ENCODE data around the gene CXCL16. TPM values are rescaled to one million over a fixed set of nuclear protein-coding genes. Genes with fewer than 3 reads are reported as not detected.

Gene CXCL16
- total and polyA plus RNA-seq, 2 of the 13 experiments (the other 11 are each of a cell fraction or from before 2014, with no cell fraction given): 9.4 to 101 TPM

DNA sequence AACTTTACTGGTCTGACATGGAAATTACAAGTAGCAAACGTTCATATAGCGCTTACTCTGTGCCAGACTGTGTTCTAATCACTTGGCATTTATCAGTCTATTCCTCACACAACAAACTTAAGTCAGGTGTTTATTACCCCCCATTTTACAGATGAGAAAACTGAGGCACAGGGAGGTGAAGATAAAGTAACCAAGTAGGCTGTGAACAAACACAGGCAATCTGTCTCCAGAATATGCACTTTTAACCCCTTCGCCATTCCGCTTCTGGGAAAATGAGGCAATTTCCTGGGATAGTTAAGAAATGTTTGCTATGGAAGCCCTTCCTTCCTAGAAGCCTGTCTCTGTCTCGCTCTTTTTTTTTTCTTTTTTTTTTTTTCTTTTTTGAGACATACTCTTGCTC, 12.2 kb upstream of the CXCL16 start (continued):
- TF ChIP-seq, protein P1, sequence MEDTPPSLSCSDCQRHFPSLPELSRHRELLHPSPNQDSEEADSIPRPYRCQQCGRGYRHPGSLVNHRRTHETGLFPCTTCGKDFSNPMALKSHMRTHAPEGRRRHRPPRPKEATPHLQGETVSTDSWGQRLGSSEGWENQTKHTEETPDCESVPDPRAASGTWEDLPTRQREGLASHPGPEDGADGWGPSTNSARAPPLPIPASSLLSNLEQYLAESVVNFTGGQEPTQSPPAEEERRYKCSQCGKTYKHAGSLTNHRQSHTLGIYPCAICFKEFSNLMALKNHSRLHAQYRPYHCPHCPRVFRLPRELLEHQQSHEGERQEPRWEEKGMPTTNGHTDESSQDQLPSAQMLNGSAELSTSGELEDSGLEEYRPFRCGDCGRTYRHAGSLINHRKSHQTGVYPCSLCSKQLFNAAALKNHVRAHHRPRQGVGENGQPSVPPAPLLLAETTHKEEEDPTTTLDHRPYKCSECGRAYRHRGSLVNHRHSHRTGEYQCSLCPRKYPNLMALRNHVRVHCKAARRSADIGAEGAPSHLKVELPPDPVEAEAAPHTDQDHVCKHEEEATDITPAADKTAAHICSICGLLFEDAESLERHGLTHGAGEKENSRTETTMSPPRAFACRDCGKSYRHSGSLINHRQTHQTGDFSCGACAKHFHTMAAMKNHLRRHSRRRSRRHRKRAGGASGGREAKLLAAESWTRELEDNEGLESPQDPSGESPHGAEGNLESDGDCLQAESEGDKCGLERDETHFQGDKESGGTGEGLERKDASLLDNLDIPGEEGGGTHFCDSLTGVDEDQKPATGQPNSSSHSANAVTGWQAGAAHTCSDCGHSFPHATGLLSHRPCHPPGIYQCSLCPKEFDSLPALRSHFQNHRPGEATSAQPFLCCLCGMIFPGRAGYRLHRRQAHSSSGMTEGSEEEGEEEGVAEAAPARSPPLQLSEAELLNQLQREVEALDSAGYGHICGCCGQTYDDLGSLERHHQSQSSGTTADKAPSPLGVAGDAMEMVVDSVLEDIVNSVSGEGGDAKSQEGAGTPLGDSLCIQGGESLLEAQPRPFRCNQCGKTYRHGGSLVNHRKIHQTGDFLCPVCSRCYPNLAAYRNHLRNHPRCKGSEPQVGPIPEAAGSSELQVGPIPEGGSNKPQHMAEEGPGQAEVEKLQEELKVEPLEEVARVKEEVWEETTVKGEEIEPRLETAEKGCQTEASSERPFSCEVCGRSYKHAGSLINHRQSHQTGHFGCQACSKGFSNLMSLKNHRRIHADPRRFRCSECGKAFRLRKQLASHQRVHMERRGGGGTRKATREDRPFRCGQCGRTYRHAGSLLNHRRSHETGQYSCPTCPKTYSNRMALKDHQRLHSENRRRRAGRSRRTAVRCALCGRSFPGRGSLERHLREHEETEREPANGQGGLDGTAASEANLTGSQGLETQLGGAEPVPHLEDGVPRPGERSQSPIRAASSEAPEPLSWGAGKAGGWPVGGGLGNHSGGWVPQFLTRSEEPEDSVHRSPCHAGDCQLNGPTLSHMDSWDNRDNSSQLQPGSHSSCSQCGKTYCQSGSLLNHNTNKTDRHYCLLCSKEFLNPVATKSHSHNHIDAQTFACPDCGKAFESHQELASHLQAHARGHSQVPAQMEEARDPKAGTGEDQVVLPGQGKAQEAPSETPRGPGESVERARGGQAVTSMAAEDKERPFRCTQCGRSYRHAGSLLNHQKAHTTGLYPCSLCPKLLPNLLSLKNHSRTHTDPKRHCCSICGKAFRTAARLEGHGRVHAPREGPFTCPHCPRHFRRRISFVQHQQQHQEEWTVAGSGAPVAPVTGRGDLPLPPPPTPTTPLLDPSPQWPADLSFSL (CRISPR knock-in tag; IDR thresholded peaks at IDR 0.05): no peak
- no peak for TF ChIP-seq YY1 (IDR thresholded peaks at IDR 0.05; ENCODE audit: insufficient read depth, insufficient replicate concordance, low read depth, low read length)
- TF ChIP-seq SP2 (CRISPR knock-in tag; IDR thresholded peaks at IDR 0.05): no peak
- TF ChIP-seq ZNF224 (CRISPR knock-in tag; IDR thresholded peaks at IDR 0.05): no peak
- TF ChIP-seq, protein P2, sequence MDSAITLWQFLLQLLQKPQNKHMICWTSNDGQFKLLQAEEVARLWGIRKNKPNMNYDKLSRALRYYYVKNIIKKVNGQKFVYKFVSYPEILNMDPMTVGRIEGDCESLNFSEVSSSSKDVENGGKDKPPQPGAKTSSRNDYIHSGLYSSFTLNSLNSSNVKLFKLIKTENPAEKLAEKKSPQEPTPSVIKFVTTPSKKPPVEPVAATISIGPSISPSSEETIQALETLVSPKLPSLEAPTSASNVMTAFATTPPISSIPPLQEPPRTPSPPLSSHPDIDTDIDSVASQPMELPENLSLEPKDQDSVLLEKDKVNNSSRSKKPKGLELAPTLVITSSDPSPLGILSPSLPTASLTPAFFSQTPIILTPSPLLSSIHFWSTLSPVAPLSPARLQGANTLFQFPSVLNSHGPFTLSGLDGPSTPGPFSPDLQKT (CRISPR knock-in tag; IDR thresholded peaks at IDR 0.05; ENCODE audit: borderline replicate concordance): no peak
- no peak for TF ChIP-seq ZC3H4 (CRISPR knock-in tag; IDR thresholded peaks at IDR 0.05; ENCODE audit: borderline replicate concordance)
- TF ChIP-seq, protein P3, sequence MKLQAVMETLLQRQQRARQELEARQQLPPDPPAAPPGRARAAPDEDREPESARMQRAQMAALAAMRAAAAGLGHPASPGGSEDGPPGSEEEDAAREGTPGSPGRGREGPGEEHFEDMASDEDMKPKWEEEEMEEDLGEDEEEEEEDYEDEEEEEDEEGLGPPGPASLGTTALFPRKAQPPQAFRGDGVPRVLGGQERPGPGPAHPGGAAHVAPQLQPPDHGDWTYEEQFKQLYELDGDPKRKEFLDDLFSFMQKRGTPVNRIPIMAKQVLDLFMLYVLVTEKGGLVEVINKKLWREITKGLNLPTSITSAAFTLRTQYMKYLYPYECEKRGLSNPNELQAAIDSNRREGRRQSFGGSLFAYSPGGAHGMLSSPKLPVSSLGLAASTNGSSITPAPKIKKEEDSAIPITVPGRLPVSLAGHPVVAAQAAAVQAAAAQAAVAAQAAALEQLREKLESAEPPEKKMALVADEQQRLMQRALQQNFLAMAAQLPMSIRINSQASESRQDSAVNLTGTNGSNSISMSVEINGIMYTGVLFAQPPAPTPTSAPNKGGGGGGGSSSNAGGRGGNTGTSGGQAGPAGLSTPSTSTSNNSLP (IDR thresholded peaks at IDR 0.05; ENCODE audit: low read depth, low read length): no peak
- TF ChIP-seq, protein P4, sequence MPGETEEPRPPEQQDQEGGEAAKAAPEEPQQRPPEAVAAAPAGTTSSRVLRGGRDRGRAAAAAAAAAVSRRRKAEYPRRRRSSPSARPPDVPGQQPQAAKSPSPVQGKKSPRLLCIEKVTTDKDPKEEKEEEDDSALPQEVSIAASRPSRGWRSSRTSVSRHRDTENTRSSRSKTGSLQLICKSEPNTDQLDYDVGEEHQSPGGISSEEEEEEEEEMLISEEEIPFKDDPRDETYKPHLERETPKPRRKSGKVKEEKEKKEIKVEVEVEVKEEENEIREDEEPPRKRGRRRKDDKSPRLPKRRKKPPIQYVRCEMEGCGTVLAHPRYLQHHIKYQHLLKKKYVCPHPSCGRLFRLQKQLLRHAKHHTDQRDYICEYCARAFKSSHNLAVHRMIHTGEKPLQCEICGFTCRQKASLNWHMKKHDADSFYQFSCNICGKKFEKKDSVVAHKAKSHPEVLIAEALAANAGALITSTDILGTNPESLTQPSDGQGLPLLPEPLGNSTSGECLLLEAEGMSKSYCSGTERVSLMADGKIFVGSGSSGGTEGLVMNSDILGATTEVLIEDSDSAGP (CRISPR knock-in tag; IDR thresholded peaks at IDR 0.05; ENCODE audit: borderline replicate concordance): no peak
- TF ChIP-seq, protein P5, sequence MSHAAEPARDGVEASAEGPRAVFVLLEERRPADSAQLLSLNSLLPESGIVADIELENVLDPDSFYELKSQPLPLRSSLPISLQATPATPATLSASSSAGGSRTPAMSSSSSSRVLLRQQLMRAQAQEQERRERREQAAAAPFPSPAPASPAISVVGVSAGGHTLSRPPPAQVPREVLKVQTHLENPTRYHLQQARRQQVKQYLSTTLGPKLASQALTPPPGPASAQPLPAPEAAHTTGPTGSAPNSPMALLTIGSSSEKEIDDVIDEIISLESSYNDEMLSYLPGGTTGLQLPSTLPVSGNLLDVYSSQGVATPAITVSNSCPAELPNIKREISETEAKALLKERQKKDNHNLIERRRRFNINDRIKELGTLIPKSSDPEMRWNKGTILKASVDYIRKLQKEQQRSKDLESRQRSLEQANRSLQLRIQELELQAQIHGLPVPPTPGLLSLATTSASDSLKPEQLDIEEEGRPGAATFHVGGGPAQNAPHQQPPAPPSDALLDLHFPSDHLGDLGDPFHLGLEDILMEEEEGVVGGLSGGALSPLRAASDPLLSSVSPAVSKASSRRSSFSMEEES (CRISPR knock-in tag; IDR thresholded peaks at IDR 0.05): no peak
- TF ChIP-seq, protein P6, sequence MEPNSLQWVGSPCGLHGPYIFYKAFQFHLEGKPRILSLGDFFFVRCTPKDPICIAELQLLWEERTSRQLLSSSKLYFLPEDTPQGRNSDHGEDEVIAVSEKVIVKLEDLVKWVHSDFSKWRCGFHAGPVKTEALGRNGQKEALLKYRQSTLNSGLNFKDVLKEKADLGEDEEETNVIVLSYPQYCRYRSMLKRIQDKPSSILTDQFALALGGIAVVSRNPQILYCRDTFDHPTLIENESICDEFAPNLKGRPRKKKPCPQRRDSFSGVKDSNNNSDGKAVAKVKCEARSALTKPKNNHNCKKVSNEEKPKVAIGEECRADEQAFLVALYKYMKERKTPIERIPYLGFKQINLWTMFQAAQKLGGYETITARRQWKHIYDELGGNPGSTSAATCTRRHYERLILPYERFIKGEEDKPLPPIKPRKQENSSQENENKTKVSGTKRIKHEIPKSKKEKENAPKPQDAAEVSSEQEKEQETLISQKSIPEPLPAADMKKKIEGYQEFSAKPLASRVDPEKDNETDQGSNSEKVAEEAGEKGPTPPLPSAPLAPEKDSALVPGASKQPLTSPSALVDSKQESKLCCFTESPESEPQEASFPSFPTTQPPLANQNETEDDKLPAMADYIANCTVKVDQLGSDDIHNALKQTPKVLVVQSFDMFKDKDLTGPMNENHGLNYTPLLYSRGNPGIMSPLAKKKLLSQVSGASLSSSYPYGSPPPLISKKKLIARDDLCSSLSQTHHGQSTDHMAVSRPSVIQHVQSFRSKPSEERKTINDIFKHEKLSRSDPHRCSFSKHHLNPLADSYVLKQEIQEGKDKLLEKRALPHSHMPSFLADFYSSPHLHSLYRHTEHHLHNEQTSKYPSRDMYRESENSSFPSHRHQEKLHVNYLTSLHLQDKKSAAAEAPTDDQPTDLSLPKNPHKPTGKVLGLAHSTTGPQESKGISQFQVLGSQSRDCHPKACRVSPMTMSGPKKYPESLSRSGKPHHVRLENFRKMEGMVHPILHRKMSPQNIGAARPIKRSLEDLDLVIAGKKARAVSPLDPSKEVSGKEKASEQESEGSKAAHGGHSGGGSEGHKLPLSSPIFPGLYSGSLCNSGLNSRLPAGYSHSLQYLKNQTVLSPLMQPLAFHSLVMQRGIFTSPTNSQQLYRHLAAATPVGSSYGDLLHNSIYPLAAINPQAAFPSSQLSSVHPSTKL (CRISPR knock-in tag; IDR thresholded peaks at IDR 0.05): peak; percentile 51
- no peak for TF ChIP-seq ZNF30 (CRISPR knock-in tag; IDR thresholded peaks at IDR 0.05)
- no peak for TF ChIP-seq TOPORS (CRISPR knock-in tag; IDR thresholded peaks at IDR 0.05)

Data from HepG2 (cell line).